ENCODE data around the gene HTR3E.
"Not testable (repeated sequence)": the region's sequence is repeated elsewhere in the genome, so short reads cannot be mapped to it uniquely, and the experiment has no call there.

HTR3E gene

GRCh38 chr3:184148076-184148475, 51.2 kb downstream of the HTR3E start:
- H3K4me1 ChIP-seq (ENCODE audit: insufficient read depth, low read length, severe bottlenecking): peaks cover 7% of the 10 kb centered on the region
- H3K4me3 ChIP-seq (ENCODE audit: low read depth, low read length, poor library complexity, severe bottlenecking): no peak overlapping the region
- TF ChIP-seq CTCF (IDR thresholded peaks at IDR 0.05; ENCODE audit: low read length) (no peak), EZH2 (IDR thresholded peaks at IDR 0.05; ENCODE audit: borderline replicate concordance, low read length) (no peak)
- no peaks in the 10 kb centered on the region for H3K9me3 ChIP-seq (ENCODE audit: low read length)
- no peak overlapping the region for H3K9ac ChIP-seq (ENCODE audit: low read length)
- H3F3A ChIP-seq (ENCODE audit: insufficient read depth, low read length): no peaks in the 10 kb centered on the region
- no peak overlapping the region for H3K4me2 ChIP-seq (ENCODE audit: low read length)
- no peak overlapping the region for H2AFZ ChIP-seq (ENCODE audit: low read length)
- H3K27me3 ChIP-seq (ENCODE audit: insufficient read depth, low read length): no peaks in the 10 kb centered on the region
- peaks cover 41% of the 10 kb centered on the region for H3K36me3 ChIP-seq (ENCODE audit: insufficient read depth, low read length)
- no peaks in the 10 kb centered on the region for H3K9me2 ChIP-seq (ENCODE audit: low read depth, low read length)
- no peaks in the 10 kb centered on the region for H3K79me2 ChIP-seq (ENCODE audit: insufficient read depth, low read length)
- H4K20me1 ChIP-seq (ENCODE audit: insufficient read depth, low read length): no peaks in the 10 kb centered on the region
- no peak overlapping the region for H3K27ac ChIP-seq (ENCODE audit: low read depth, low read length, poor library complexity, severe bottlenecking)

GRCh38 chr3:184149123-184149522, 52.3 kb downstream of the HTR3E start:
- Histone ChIP-seq H3K27ac (ENCODE audit: low read depth, low read length, poor library complexity, severe bottlenecking) (no peak overlapping the region), H3K4me1 (ENCODE audit: insufficient read depth, low read length, severe bottlenecking) (peaks cover 12% of the 10 kb centered on the region), H3K9me2 (ENCODE audit: low read depth, low read length) (no peaks in the 10 kb centered on the region), H2AFZ (ENCODE audit: low read length) (no peak overlapping the region), H3K9me3 (ENCODE audit: low read length) (no peaks in the 10 kb centered on the region), H3K4me2 (ENCODE audit: low read length) (no peak overlapping the region), H3K79me2 (ENCODE audit: insufficient read depth, low read length) (no peaks in the 10 kb centered on the region), H3K36me3 (ENCODE audit: insufficient read depth, low read length) (peaks cover 30% of the 10 kb centered on the region), H3K4me3 (ENCODE audit: low read depth, low read length, poor library complexity, severe bottlenecking) (no peak overlapping the region), H4K20me1 (ENCODE audit: insufficient read depth, low read length) (no peaks in the 10 kb centered on the region), H3K9ac (ENCODE audit: low read length) (no peak overlapping the region), H3F3A (ENCODE audit: insufficient read depth, low read length) (0 out of 2 replicates have a peak, but pooled peaks cover 3% of the 10 kb centered on the region), H3K27me3 (ENCODE audit: insufficient read depth, low read length) (no peaks in the 10 kb centered on the region)
- no peak for TF ChIP-seq CTCF (IDR thresholded peaks at IDR 0.05; ENCODE audit: low read length)
- TF ChIP-seq EZH2 (IDR thresholded peaks at IDR 0.05; ENCODE audit: borderline replicate concordance, low read length): no peak

- peaks cover 24% of the 10 kb centered on the region for H3K36me3 ChIP-seq (ENCODE audit: insufficient read depth, low read length)
- peak; percentile 56 for TF ChIP-seq CTCF (IDR thresholded peaks at IDR 0.05; ENCODE audit: low read length)
These were observed 52.9 kb downstream of the HTR3E start for GRCh38 chr3:184149770-184150169.

More at GRCh38 chr3:184149770-184150169, 52.9 kb downstream of the HTR3E start:
- H3K4me2 ChIP-seq (ENCODE audit: low read length); H3F3A ChIP-seq (ENCODE audit: insufficient read depth, low read length); H3K9me3 ChIP-seq (ENCODE audit: low read length); H3K9me2 ChIP-seq (ENCODE audit: low read depth, low read length); H3K9ac ChIP-seq (ENCODE audit: low read length); H4K20me1 ChIP-seq (ENCODE audit: insufficient read depth, low read length); H3K4me3 ChIP-seq (ENCODE audit: low read depth, low read length, poor library complexity, severe bottlenecking); H3K79me2 ChIP-seq (ENCODE audit: insufficient read depth, low read length); H3K27me3 ChIP-seq (ENCODE audit: insufficient read depth, low read length); H3K27ac ChIP-seq (ENCODE audit: low read depth, low read length, poor library complexity, severe bottlenecking); H2AFZ ChIP-seq (ENCODE audit: low read length): not testable (repeated sequence)
- peaks cover 16% of the 10 kb centered on the region for H3K4me1 ChIP-seq (ENCODE audit: insufficient read depth, low read length, severe bottlenecking)
